Glutamatergic neuron (in vitro differentiated cells): ENCODE measurements around the gene CFAP97D2. TPM values are rescaled to one million over a fixed set of nuclear protein-coding genes. Genes with fewer than 3 reads are reported as not detected.

ENCODE experiments used
- DNase-seq: peaks from one replicate; pipeline ENCODE4 v3.0.0; 2022
- H3K27ac Mint-ChIP-seq: one replicate; pipeline ENCODE4 v1.8.0; 2020; ENCODE audit warnings: mild to moderate bottlenecking, mixed read lengths, inconsistent platforms; ENCODE audit not compliant: unreplicated experiment
- H3K27me3 Mint-ChIP-seq: one replicate; pipeline ENCODE4 v1.8.0; 2020; ENCODE audit warnings: mild to moderate bottlenecking, moderate library complexity, mixed read lengths, inconsistent platforms; ENCODE audit not compliant: unreplicated experiment
- H3K36me3 Mint-ChIP-seq: one replicate; pipeline ENCODE4 v1.8.0; 2020; ENCODE audit warnings: mild to moderate bottlenecking, mixed read lengths, inconsistent platforms; ENCODE audit not compliant: unreplicated experiment
- H3K4me1 Mint-ChIP-seq: one replicate; pipeline ENCODE4 v1.8.0; 2020; ENCODE audit warnings: mild to moderate bottlenecking, low read depth, mixed read lengths, inconsistent platforms; ENCODE audit not compliant: unreplicated experiment
- H3K4me3 Mint-ChIP-seq: one replicate; pipeline ENCODE4 v1.8.0; 2020; ENCODE audit warnings: mild to moderate bottlenecking, mixed read lengths, inconsistent platforms; ENCODE audit not compliant: unreplicated experiment
- H3K9me3 Mint-ChIP-seq: one replicate; pipeline ENCODE4 v1.8.0; 2020; ENCODE audit warnings: mild to moderate bottlenecking, moderate library complexity, mixed read lengths, inconsistent platforms; ENCODE audit not compliant: unreplicated experiment
- CTCF ChIP-seq: fragments of 200-600 bp; sonication (generic); IDR thresholded peaks from one replicate; pipeline ENCODE4 v1.5.0; 2021; ENCODE audit not compliant: partially characterized antibody, unreplicated experiment
- total RNA-seq: library from RNA; stranded (reverse); fragmentation: NEBNext Ultra II Directional; extraction: Animal tissue kit (Norgen Biotek cat#: 25700); gene quantifications from one replicate; pipeline ENCODE4 v1.2.1, GENCODE V29; 2021; ENCODE audit not compliant: unreplicated experiment

CFAP97D2 gene
- total RNA-seq, 1 donor from 2014 or later, result not detected

GRCh38 chr13:114256547-114256946 is 77.5 kb downstream of the CFAP97D2 start:
- no peaks in the 10 kb centered on the region for H3K36me3 Mint-ChIP-seq
- no peaks in the 10 kb centered on the region for H3K27me3 Mint-ChIP-seq
- no peak overlapping the region for H3K27ac Mint-ChIP-seq
- H3K4me3 Mint-ChIP-seq, result no peak overlapping the region
- H3K4me1 Mint-ChIP-seq, result peaks cover 4% of the 10 kb centered on the region
- no peak for DNase-seq
- no peak for TF ChIP-seq CTCF
- H3K9me3 Mint-ChIP-seq, result no peaks in the 10 kb centered on the region

- Mint-ChIP-seq H3K36me3 (no peaks in the 10 kb centered on the region), H3K27me3 (no peaks in the 10 kb centered on the region), H3K4me3 (no peak overlapping the region), H3K27ac (no peak overlapping the region), H3K4me1 (peaks cover 4% of the 10 kb centered on the region), H3K9me3 (no peaks in the 10 kb centered on the region)
- no peak for TF ChIP-seq CTCF
- no peak for DNase-seq
Measured at GRCh38 chr13:114257014-114257413, 78.0 kb downstream of the CFAP97D2 start.

GRCh38 chr13:114258589-114258988 is 79.5 kb downstream of the CFAP97D2 start:
- no peak overlapping the region for H3K4me3 Mint-ChIP-seq
- H3K27ac Mint-ChIP-seq, result no peak overlapping the region

GRCh38 chr13:114259374-114259773 is 80.3 kb downstream of the CFAP97D2 start:
- DNase-seq, result no peak
- Mint-ChIP-seq H3K36me3 (no peaks in the 10 kb centered on the region), H3K27ac (no peak overlapping the region), H3K4me1 (peaks cover 4% of the 10 kb centered on the region), H3K9me3 (no peaks in the 10 kb centered on the region), H3K4me3 (no peak overlapping the region), H3K27me3 (no peaks in the 10 kb centered on the region)
- TF ChIP-seq CTCF, result no peak

More at GRCh38 chr13:114258589-114258988, 79.5 kb downstream of the CFAP97D2 start:
- no peaks in the 10 kb centered on the region for H3K9me3 Mint-ChIP-seq
- H3K27me3 Mint-ChIP-seq, result no peaks in the 10 kb centered on the region
- no peak for DNase-seq
- peaks cover 4% of the 10 kb centered on the region for H3K4me1 Mint-ChIP-seq
- TF ChIP-seq CTCF, result no peak
- H3K36me3 Mint-ChIP-seq, result no peaks in the 10 kb centered on the region

GRCh38 chr13:114259974-114260373 is 80.9 kb downstream of the CFAP97D2 start:
- TF ChIP-seq CTCF, result no peak
- Mint-ChIP-seq H3K27me3 (no peaks in the 10 kb centered on the region), H3K27ac (no peak overlapping the region), H3K9me3 (no peaks in the 10 kb centered on the region), H3K4me3 (no peak overlapping the region), H3K36me3 (no peaks in the 10 kb centered on the region), H3K4me1 (peaks cover 4% of the 10 kb centered on the region)
- DNase-seq, result no peak
